GM19023 (cell line): ENCODE data around the gene PCDHB8.
"Not testable (repeated sequence)": the region's sequence is repeated elsewhere in the genome, so short reads cannot be mapped to it uniquely, and the experiment has no call there.

ENCODE experiments used
- ATAC-seq: cut with Tn5 transposase; IDR thresholded peaks from one replicate; pipeline ENCODE4 v1.9.1; 2021; ENCODE audit warnings: mild to moderate bottlenecking, moderate library complexity; ENCODE audit not compliant: unreplicated experiment

Gene PCDHB8

DNA sequence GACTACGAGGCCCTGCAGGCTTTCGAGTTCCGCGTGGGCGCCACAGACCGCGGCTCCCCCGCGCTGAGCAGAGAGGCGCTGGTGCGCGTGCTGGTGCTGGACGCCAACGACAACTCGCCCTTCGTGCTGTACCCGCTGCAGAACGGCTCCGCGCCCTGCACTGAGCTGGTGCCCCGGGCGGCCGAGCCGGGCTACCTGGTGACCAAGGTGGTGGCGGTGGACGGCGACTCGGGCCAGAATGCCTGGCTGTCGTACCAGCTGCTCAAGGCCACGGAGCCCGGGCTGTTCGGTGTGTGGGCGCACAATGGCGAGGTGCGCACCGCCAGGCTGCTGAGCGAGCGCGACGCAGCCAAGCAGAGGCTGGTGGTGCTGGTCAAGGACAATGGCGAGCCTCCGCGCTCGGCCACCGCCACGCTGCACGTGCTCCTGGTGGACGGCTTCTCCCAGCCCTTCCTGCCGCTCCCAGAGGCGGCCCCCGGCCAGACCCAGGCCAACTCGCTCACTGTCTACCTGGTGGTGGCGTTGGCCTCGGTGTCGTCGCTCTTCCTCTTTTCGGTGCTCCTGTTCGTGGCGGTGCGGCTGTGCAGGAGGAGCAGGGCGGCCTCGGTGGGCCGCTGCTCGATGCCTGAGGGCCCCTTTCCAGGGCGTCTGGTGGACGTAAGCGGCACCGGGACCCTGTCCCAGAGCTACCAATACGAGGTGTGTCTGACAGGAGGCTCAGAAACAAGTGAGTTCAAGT is 6.7 kb downstream of the PCDHB8 start:
- ATAC-seq: not testable (repeated sequence)

DNA sequence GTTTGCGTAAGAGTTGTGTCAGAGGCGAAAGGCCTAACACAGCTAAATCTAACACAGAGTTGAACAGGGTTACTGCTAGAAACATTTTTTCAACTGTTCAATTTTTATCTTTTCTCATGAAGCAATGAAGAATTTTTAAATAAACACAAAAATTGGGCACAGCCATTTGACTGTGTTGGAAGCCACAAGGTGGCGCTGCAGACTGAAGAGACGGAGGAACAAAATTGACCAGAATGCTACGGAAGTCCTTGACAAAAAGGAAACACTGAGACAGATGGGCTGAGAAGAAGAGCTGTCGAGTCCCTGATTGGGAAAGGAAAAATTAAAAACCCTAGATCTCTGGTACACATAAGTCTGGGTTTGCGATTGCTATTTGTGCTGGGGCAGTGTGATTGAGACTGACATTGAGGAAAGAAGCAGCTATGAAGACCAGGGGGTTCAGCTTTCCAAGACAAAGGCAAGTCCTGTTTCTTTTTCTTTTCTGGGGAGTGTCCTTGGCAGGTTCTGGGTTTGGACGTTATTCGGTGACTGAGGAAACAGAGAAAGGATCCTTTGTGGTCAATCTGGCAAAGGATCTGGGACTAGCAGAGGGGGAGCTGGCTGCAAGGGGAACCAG is 9.4 kb downstream of the PCDHB8 start, which contains the start of gene PCDHB9:
PCDHB9 (plus strand) TSS at position 265 of the 616 bp plus-strand sequence; CDS start at position 423, 158 bp downstream.
- no peak for ATAC-seq

DNA sequence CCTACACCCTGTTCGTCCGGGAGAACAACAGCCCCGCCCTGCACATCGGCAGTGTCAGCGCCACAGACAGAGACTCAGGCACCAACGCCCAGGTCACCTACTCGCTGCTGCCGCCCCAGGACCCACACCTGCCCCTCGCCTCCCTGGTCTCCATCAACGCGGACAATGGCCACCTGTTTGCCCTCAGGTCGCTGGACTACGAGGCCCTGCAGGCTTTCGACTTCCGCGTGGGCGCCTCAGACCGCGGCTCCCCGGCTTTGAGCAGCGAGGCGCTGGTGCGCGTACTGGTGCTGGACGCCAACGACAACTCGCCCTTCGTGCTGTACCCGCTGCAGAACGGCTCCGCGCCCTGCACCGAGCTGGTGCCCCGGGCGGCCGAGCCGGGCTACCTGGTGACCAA is 11.1 kb downstream of the PCDHB8 start:
- ATAC-seq: not testable (repeated sequence)

DNA sequence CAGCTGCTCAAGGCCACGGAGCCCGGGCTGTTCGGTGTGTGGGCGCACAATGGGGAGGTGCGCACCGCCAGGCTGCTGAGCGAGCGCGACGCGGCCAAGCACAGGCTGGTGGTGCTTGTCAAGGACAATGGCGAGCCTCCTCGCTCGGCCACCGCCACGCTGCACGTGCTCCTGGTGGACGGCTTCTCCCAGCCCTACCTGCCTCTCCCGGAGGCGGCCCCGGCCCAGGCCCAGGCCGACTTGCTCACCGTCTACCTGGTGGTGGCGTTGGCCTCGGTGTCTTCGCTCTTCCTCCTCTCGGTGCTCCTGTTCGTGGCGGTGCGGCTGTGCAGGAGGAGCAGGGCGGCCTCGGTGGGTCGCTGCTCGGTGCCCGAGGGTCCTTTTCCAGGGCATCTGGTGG is 11.5 kb downstream of the PCDHB8 start:
- ATAC-seq: not testable (repeated sequence)

DNA sequence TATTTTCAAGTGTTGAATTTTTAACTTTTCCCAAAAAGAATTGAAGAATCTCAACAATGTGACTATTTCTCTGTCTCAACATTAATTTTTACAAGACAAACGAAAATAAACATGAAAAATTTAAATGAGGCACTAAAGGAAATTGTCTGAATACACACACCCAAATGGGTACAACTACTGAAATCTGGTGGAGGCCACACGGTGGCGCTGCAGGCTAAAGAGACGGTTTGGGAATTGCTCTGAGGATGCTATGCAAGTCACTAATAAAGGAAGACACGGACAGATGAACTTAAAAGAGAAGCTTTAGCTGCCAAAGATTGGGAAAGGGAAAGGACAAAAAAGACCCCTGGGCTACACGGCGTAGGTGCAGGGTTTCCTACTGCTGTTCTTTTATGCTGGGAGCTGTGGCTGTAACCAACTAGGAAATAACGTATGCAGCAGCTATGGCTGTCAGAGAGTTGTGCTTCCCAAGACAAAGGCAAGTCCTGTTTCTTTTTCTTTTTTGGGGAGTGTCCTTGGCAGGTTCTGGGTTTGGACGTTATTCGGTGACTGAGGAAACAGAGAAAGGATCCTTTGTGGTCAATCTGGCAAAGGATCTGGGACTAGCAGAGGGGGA is 14.6 kb downstream of the PCDHB8 start, which contains the start of gene PCDHB10:
PCDHB10 (plus strand) TSS at position 244 of the 616 bp plus-strand sequence; CDS start at position 444, 200 bp downstream.
- ATAC-seq: no peak

DNA sequence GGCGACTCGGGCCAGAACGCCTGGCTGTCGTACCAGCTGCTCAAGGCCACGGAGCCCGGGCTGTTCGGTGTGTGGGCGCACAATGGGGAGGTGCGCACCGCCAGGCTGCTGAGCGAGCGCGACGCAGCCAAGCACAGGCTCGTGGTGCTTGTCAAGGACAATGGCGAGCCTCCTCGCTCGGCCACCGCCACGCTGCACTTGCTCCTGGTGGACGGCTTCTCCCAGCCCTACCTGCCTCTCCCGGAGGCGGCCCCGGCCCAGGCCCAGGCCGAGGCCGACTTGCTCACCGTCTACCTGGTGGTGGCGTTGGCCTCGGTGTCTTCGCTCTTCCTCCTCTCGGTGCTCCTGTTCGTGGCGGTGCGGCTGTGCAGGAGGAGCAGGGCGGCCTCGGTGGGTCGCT is 16.7 kb downstream of the PCDHB8 start:
- not testable (repeated sequence) for ATAC-seq

DNA sequence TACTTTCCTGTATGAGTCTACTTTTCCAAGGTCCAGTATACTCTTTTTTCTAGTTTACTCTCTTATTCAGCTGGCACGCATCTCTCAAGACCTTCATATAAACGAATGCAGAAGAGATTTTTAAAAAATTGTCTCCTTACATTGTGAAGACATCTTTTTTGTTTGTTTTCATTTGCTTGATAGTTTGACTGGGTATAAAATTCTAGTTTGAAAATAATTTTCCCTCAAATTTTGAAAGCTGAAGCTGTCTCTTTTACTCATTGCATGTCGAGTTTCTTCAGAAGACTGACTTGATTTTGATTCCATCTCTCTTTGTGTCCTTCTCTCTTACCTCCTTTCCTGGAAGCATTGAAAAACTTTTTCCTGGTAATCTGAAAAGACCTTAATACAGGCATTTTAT is 18.8 kb downstream of the PCDHB8 start:
- ATAC-seq: no peak

DNA sequence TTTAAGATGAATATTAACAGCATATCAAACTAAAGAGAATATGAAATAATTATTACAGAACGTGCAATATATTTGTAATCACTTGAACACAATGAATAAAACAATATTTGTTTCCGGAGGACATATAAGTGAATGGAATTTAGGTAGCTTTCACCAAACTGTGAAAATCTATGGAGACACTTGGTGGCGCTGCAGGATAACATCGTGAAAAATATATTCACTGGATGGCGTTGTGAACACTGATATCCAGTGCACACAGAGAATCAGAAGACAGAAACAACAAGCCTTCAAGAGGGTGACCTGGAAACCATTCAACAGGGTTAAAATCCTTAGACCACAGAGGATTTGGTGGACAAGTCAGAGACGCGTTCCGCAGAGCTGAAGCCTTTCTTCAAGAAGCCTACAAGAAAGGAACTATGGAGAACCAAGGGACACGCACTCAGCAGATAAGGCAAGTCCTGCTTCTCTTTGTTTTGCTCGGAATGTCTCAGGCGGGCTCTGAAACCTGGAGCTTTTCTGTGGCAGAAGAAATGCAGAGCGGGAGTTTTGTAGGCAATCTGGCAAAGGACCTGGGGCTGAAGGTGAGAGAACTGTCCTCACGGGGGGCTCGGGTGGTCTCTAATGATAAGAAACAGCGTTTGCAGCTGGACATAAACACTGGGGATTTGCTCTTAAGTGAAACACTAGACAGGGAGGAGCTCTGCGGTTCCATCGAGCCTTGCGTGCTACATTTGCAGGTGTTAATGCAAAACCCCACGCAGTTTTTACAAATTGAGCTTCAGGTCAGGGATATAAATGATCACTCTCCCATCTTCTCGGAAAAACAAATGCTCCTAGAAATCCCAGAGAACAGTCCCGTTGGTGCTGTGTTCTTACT is 22.0 kb downstream of the PCDHB8 start, which contains the start of gene PCDHB11:
PCDHB11 (plus strand) TSS at position 269 of the 877 bp plus-strand sequence; CDS start at position 417, 148 bp downstream.
- no peak for ATAC-seq

DNA sequence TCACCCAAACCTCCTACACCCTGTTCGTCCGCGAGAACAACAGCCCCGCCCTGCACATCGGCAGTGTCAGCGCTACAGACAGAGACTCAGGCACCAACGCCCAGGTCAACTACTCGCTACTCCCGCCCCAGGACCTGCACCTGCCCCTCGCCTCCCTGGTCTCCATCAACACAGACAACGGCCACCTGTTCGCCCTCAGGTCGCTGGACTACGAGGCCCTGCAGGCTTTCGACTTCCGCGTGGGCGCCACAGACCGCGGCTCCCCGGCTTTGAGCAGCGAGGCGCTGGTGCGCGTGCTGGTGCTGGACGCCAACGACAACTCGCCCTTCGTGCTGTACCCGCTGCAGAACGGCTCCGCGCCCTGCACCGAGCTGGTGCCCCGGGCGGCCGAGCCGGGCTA is 23.5 kb downstream of the PCDHB8 start:
- not testable (repeated sequence) for ATAC-seq

DNA sequence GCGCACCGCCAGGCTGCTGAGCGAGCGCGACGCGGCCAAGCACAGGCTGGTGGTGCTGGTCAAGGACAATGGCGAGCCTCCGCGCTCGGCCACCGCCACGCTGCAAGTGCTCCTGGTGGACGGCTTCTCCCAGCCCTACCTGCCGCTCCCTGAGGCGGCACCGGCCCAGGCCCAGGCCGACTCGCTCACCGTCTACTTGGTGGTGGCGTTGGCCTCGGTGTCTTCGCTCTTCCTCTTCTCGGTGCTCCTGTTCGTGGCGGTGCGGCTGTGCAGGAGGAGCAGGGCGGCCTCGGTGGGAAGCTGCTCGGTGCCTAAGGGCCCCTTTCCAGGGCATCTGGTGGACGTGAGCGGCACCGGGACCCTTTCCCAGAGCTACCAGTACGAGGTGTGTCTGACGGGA is 24.1 kb downstream of the PCDHB8 start:
- not testable (repeated sequence) for ATAC-seq

DNA sequence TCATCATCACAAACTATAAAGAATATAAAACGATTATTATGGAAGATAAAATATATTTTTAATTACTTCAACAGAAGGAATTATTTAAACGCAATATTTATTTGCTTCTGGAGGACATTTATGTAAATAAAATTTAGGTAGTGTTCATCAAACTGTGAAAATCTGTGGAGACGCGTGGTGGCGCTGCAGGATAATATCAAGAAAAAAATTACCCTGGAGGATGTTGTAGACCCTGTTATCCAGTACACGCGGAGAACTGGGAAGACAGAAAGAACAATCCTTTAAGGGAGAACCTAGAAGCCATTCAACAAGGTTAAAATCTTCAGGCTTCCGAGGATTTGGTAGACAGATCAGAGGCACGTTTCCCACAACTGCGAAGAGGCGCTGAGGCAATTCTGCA is 30.9 kb downstream of the PCDHB8 start, which contains the start of gene PCDHB12:
PCDHB12 (plus strand) TSS at position 242 of the 400 bp plus-strand sequence. CDS start 189 bp downstream, outside the sequence.
- ATAC-seq: no peak

DNA sequence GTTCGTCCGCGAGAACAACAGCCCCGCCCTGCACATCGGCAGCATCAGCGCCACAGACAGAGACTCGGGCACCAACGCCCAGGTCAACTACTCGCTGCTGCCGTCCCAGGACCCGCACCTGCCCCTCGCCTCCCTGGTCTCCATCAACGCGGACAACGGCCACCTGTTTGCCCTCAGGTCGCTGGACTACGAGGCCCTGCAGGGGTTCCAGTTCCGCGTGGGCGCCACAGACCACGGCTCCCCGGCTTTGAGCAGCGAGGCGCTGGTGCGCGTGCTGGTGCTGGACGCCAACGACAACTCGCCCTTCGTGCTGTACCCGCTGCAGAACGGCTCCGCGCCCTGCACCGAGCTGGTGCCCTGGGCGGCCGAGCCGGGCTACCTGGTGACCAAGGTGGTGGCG is 32.7 kb downstream of the PCDHB8 start:
- ATAC-seq: not testable (repeated sequence)

DNA sequence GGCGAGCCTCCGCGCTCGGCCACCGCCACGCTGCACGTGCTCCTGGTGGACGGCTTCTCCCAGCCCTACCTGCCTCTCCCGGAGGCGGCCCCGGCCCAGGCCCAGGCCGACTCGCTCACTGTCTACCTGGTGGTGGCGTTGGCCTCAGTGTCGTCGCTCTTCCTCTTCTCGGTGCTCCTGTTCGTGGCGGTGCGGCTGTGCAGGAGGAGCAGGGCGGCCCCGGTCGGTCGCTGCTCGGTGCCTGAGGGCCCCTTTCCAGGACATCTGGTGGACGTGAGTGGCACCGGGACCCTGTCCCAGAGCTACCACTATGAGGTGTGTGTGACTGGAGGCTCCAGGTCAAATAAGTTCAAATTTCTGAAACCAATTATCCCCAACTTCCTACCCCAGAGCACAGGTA is 33.3 kb downstream of the PCDHB8 start:
- ATAC-seq: not testable (repeated sequence)

DNA sequence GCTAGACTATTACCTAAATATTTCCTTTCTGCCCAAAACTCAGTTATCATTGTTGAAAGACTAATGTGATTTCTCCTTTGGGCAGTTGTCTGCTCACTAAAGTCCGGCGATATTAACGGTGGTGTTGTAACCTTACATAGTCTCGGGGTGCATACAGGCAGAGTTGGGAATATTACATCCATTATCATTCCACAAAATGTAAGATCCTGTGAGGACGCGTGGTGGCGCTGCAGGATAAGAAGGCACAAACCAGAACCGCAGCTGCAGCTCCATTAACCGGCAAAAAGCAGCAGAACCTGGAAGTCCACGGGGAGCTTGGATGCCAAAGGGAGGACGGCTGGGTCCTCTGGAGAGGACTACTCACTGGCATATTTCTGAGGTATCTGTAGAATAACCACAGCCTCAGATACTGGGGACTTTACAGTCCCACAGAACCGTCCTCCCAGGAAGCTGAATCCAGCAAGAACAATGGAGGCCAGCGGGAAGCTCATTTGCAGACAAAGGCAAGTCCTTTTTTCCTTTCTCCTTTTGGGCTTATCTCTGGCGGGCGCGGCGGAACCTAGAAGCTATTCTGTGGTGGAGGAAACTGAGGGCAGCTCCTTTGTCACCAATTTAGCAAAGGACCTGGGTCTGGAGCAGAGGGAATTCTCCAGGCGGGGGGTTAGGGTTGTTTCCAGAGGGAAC is 36.2 kb downstream of the PCDHB8 start, which contains the start of gene PCDHB13:
PCDHB13 (plus strand) TSS at position 264 of the 684 bp plus-strand sequence; CDS start at position 469, 205 bp downstream.
- ATAC-seq: not testable (repeated sequence)

DNA sequence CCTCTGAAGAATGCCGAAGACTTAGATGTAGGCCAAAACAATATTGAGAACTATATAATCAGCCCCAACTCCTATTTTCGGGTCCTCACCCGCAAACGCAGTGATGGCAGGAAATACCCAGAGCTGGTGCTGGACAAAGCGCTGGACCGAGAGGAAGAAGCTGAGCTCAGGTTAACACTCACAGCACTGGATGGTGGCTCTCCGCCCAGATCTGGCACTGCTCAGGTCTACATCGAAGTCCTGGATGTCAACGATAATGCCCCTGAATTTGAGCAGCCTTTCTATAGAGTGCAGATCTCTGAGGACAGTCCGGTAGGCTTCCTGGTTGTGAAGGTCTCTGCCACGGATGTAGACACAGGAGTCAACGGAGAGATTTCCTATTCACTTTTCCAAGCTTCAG is 37.0 kb downstream of the PCDHB8 start:
- ATAC-seq: not testable (repeated sequence)

DNA sequence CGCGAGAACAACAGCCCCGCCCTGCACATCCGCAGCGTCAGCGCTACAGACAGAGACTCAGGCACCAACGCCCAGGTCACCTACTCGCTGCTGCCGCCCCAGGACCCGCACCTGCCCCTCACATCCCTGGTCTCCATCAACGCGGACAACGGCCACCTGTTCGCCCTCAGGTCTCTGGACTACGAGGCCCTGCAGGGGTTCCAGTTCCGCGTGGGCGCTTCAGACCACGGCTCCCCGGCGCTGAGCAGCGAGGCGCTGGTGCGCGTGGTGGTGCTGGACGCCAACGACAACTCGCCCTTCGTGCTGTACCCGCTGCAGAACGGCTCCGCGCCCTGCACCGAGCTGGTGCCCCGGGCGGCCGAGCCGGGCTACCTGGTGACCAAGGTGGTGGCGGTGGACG is 37.9 kb downstream of the PCDHB8 start:
- ATAC-seq: not testable (repeated sequence)

DNA sequence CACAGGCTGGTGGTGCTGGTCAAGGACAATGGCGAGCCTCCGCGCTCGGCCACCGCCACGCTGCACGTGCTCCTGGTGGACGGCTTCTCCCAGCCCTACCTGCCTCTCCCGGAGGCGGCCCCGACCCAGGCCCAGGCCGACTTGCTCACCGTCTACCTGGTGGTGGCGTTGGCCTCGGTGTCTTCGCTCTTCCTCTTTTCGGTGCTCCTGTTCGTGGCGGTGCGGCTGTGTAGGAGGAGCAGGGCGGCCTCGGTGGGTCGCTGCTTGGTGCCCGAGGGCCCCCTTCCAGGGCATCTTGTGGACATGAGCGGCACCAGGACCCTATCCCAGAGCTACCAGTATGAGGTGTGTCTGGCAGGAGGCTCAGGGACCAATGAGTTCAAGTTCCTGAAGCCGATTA is 38.4 kb downstream of the PCDHB8 start:
- ATAC-seq: not testable (repeated sequence)

DNA sequence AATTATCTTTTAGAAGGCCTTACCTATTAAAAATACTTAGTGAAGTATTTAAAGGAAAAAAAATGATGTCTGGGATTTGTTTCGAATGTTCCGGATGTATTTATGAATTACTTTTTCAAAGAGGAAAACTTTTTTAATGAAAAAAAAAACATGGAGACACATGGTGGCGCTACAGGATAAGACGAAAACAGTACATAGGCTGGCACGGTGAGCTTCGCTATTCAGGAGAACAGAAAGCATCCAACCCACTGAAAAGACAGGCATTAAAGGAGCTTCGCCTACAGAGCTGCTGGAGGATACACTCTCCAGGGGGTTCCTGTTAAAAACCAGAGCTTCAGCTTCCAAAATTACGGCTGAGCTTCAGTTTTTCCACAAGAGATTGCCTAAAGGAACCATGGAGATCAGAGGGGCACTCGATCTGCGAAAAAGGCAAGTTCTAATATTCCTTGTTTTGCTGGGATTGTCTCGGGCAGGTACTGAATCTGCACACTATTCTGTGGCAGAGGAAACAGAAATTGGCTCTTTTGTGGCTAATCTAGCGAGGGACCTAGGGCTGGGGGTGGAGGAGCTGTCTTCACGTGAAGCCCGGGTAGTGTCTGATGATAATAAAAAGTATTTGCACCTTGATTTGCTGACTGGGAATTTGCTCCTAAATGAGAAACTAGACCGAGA is 45.7 kb downstream of the PCDHB8 start, which contains the start of gene PCDHB14:
PCDHB14 (plus strand) TSS at position 232 of the 672 bp plus-strand sequence; CDS start at position 395, 163 bp downstream.
- no peak for ATAC-seq

DNA sequence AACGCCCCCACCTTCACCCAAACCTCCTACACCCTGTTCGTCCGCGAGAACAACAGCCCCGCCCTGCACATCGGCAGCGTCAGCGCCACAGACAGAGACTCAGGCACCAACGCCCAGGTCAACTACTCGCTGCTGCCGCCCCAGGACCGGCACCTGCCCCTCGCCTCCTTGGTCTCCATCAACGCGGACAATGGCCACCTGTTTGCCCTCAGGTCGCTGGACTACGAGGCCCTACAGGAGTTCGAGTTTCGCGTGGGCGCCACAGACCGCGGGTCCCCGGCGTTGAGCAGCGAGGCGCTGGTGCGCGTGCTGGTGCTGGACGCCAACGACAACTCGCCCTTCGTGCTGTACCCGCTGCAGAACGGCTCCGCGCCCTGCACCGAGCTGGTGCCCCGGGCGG is 47.3 kb downstream of the PCDHB8 start:
- not testable (repeated sequence) for ATAC-seq
